Sigmoid colon (tissue), 4 donors: ENCODE measurements around the gene ZNF135.

Experiments used
- POLR2A ChIP-seq, 2 donors: fragments of 450-650 bp; IDR thresholded peaks; one replicate each; pipeline ENCODE4 v1.6.1; 2016; ENCODE audit warnings: antibody characterized with exemption in 2 of 2, mild to moderate bottlenecking in 2 of 2, moderate library complexity in 2 of 2
- POLR2AphosphoS5 ChIP-seq, 4 donors: sonication (generic); formaldehyde crosslinking; IDR thresholded peaks; one replicate each; pipeline ENCODE4 v1.6.1; 2017; ENCODE audit warnings: antibody characterized with exemption in 4 of 4

- no peak for TF ChIP-seq POLR2AphosphoS5 (IDR thresholded peaks at IDR 0.05)
- no peak for TF ChIP-seq POLR2A (IDR thresholded peaks at IDR 0.05)
Measured at GRCh38 chr19:58097349-58097748, 38.3 kb downstream of the ZNF135 start.
